Caco-2 (cell line): ENCODE results near the gene GDPD2. TPM values are rescaled to one million over a fixed set of nuclear protein-coding genes. Genes with fewer than 3 reads are reported as not detected.

Experiments
- BruUV-seq: library from RNA; stranded (reverse); fragments of 400-500 nt; replicated peaks from 2 replicates; lab custom pipeline; 2021; lab: Mats Ljungman, UMichigan
- CTCF ChIA-PET: fragments of 300-600 bp; sonication (Branson Sonifier 250); formaldehyde crosslinking; loops from one replicate; lab custom pipeline; 2022; ENCODE audit warnings: antibody characterized with exemption; lab: Charles Lee
- POLR2A ChIA-PET: fragments of 300-600 bp; sonication (Branson Sonifier 250); formaldehyde crosslinking; loops from one replicate; lab custom pipeline; 2022; ENCODE audit warnings: antibody characterized with exemption; lab: Charles Lee
- DNase-seq, 2 experiments: peaks; one replicate each; pipeline versions ENCODE4 v3.0.0 to v3.0.0-alpha.2; 2020 to 2022
- H3K27me3 ChIP-seq: replicated peaks from 2 replicates; pipeline ENCODE4 v1.6.0; 2011; ENCODE audit warnings: low read length; ENCODE audit not compliant: control insufficient read depth, insufficient read depth
- H3K36me3 ChIP-seq: 2 replicates; pipeline ENCODE4 v1.5.1; 2011; ENCODE audit warnings: low read length; ENCODE audit not compliant: control insufficient read depth, insufficient read depth
- H3K4me1 ChIP-seq: fragments of 250-450 bp; sonication (Bioruptor Pico); 2 replicates; pipeline ENCODE4 v1.5.1; 2020; ENCODE audit warnings: mild to moderate bottlenecking
- H3K4me3 ChIP-seq: 2 replicates; pipeline ENCODE4 v1.5.1; 2011; ENCODE audit warnings: low read depth, mild to moderate bottlenecking, control low read depth, low read length
- H3K9me3 ChIP-seq: fragments of 250-450 bp; sonication (Bioruptor Pico); 2 replicates; pipeline ENCODE4 v1.5.1; 2020; ENCODE audit warnings: mild to moderate bottlenecking, moderate library complexity
- H3K27ac Mint-ChIP-seq: one replicate; pipeline ENCODE4 v1.8.0; 2022; ENCODE audit warnings: mixed read lengths; ENCODE audit not compliant: unreplicated experiment
- H3K27me3 Mint-ChIP-seq: one replicate; pipeline ENCODE4 v1.8.0; 2022; ENCODE audit warnings: mixed read lengths; ENCODE audit not compliant: insufficient read depth, unreplicated experiment
- H3K36me3 Mint-ChIP-seq: one replicate; pipeline ENCODE4 v1.8.0; 2022; ENCODE audit warnings: mild to moderate bottlenecking, mixed read lengths; ENCODE audit not compliant: insufficient read depth, unreplicated experiment
- H3K4me1 Mint-ChIP-seq: one replicate; pipeline ENCODE4 v1.8.0; 2022; ENCODE audit warnings: low read depth, mixed read lengths; ENCODE audit not compliant: unreplicated experiment
- H3K4me3 Mint-ChIP-seq: one replicate; pipeline ENCODE4 v1.8.0; 2022; ENCODE audit warnings: mild to moderate bottlenecking, moderate library complexity, mixed read lengths; ENCODE audit not compliant: unreplicated experiment
- H3K9me3 Mint-ChIP-seq: one replicate; pipeline ENCODE4 v1.8.0; 2022; ENCODE audit warnings: mixed read lengths; ENCODE audit not compliant: unreplicated experiment
- CTCF ChIP-seq, 2 experiments: fragments of 200-600 bp in 1 of 2; IDR thresholded peaks; 1 replicate in 1 of 2; 2 replicates in 1 of 2; pipeline versions ENCODE4 v1.5.1 to v1.8.0; 2011 to 2022; ENCODE audit warnings: antibody characterized with exemption in 1 of 2, control low read depth in 1 of 2, inconsistent platforms in 1 of 2, low read depth in 1 of 2, low read length in 1 of 2, mild to moderate bottlenecking in 1 of 2, moderate library complexity in 1 of 2; ENCODE audit not compliant: insufficient read depth in 1 of 2, severe bottlenecking in 1 of 2, unreplicated experiment in 1 of 2
- intact Hi-C: fragments of 100-400 bp; cut with micrococcal nuclease; formaldehyde crosslinking; loops from one replicate; pipeline ENCODE4 v1.10.0; 2022; ENCODE audit not compliant: unreplicated experiment
- total RNA-seq: library from RNA; stranded (reverse); gene quantifications from 2 replicates; pipeline ENCODE4 v1.2.3, GENCODE V29; 2022

GDPD2 gene
- total RNA-seq, 1 experiment from 2014 or later = 1.9 TPM

GRCh38 chrX:70442224-70442623 lies 19.1 kb downstream of the GDPD2 start:
- Mint-ChIP-seq H3K9me3 (no peaks in the 10 kb centered on the region), H3K4me1 (no peaks in the 10 kb centered on the region), H3K27ac (no peak overlapping the region), H3K27me3 (peaks cover 12% of the 10 kb centered on the region), H3K36me3 (no peaks in the 10 kb centered on the region), H3K4me3 (no peak overlapping the region)
- POLR2A ChIA-PET = no interaction called here
- no peaks in the 10 kb centered on the region for H3K9me3 ChIP-seq
- H3K27me3 ChIP-seq = no peaks in the 10 kb centered on the region
- no peak for TF ChIP-seq CTCF (IDR thresholded peaks at IDR 0.05; ENCODE audit: insufficient read depth in 1 of 2, low read depth in 1 of 2, low read length in 1 of 2, severe bottlenecking in 1 of 2, unreplicated experiment in 1 of 2)
- DNase-seq = no peak
- CTCF ChIA-PET = no interaction called here
- H3K4me1 ChIP-seq = no peaks in the 10 kb centered on the region
- no peak overlapping the region for H3K4me3 ChIP-seq
- H3K36me3 ChIP-seq = no peaks in the 10 kb centered on the region
- intact Hi-C loops = no loop called here
- BruUV-seq = no TSS peak

GRCh38 chrX:70444326-70444945 lies 21.3 kb downstream of the GDPD2 start, which contains the start of gene DLG3:
TSS of gene DLG3 (plus strand) at chrX:70444835. CDS start at chrX:70445202, 367 bp downstream.
- BruUV-seq = no TSS peak
- no peaks in the 10 kb centered on the region for H3K36me3 Mint-ChIP-seq
- Histone ChIP-seq H3K27me3 (no peaks in the 10 kb centered on the region), H3K4me1 (no peaks in the 10 kb centered on the region), H3K36me3 (no peaks in the 10 kb centered on the region), H3K4me3 (no peak within 1 kb of the TSS), H3K9me3 (no peaks in the 10 kb centered on the region)
- H3K4me3 Mint-ChIP-seq = no peak within 1 kb of the TSS
- H3K4me1 Mint-ChIP-seq = no peaks in the 10 kb centered on the region
- peaks cover 12% of the 10 kb centered on the region for H3K27me3 Mint-ChIP-seq
- TF ChIP-seq CTCF (IDR thresholded peaks at IDR 0.05; ENCODE audit: insufficient read depth in 1 of 2, low read depth in 1 of 2, low read length in 1 of 2, severe bottlenecking in 1 of 2, unreplicated experiment in 1 of 2) = no peak
- peak; percentile 45 to 46 for DNase-seq
- intact Hi-C loops = no loop called here
- ChIA-PET POLR2A (no interaction called here), CTCF (interaction anchor here (0.8 kb wide), 1 partner anchor 220 kb away, joined by 3 read pairs; no protein-coding TSS in a partner anchor)
- no peak within 1 kb of the TSS for H3K27ac Mint-ChIP-seq
- H3K9me3 Mint-ChIP-seq = no peaks in the 10 kb centered on the region

- no peak overlapping the region for H3K4me3 Mint-ChIP-seq
- no peak for DNase-seq
- no peaks in the 10 kb centered on the region for H3K4me1 ChIP-seq
- H3K36me3 Mint-ChIP-seq = no peaks in the 10 kb centered on the region
- no peak for TF ChIP-seq CTCF (IDR thresholded peaks at IDR 0.05; ENCODE audit: insufficient read depth in 1 of 2, low read depth in 1 of 2, low read length in 1 of 2, severe bottlenecking in 1 of 2, unreplicated experiment in 1 of 2)
- H3K4me3 ChIP-seq = no peak overlapping the region
- peaks cover 11% of the 10 kb centered on the region for H3K27me3 Mint-ChIP-seq
- H3K9me3 Mint-ChIP-seq = no peaks in the 10 kb centered on the region
- ChIA-PET CTCF (interaction anchor here (0.8 kb wide), 1 partner anchor 220 kb away, joined by 3 read pairs; no protein-coding TSS in a partner anchor), POLR2A (no interaction called here)
- H3K4me1 Mint-ChIP-seq = no peaks in the 10 kb centered on the region
- intact Hi-C loops = no loop called here
- H3K27me3 ChIP-seq = no peaks in the 10 kb centered on the region
- BruUV-seq = no TSS peak
- no peaks in the 10 kb centered on the region for H3K36me3 ChIP-seq
- H3K9me3 ChIP-seq = no peaks in the 10 kb centered on the region
- no peak overlapping the region for H3K27ac Mint-ChIP-seq
These were observed 22.0 kb downstream of the GDPD2 start for GRCh38 chrX:70444946-70445656.
